RPMI7951 (cell line): ENCODE measurements around the gene SH3YL1. TPM values are rescaled to one million over a fixed set of nuclear protein-coding genes. Genes with fewer than 3 reads are reported as not detected.

Source experiments
- DNase-seq: peaks from one replicate; pipeline ENCODE4 v3.0.0-alpha.2; 2012; ENCODE audit warnings: low read depth
- total RNA-seq: library from RNA; depleted of rRNA; stranded (reverse); fragments of >200 nt; shearing (Covaris generic); gene quantifications from 2 replicates; pipeline ENCODE4 v1.2.3, GENCODE V29; 2014

The SH3YL1 gene
- total RNA-seq, 1 experiment from 2014 or later = 18.1 TPM

GRCh38 chr2:282371-283263 is 18.8 kb upstream of the SH3YL1 start:
- no peak for DNase-seq

GRCh38 chr2:281381-281780 is 17.5 kb upstream of the SH3YL1 start:
- DNase-seq = no peak

- DNase-seq = no peak
Measured at GRCh38 chr2:280650-281110, 16.8 kb upstream of the SH3YL1 start.

- no peak for DNase-seq
Measured at GRCh38 chr2:279956-280649, 16.3 kb upstream of the SH3YL1 start.

- no peak for DNase-seq
Measured at GRCh38 chr2:279366-279765, 15.5 kb upstream of the SH3YL1 start.

GRCh38 chr2:278927-279320 is 15.1 kb upstream of the SH3YL1 start:
- no peak for DNase-seq

- DNase-seq = no peak
Measured at GRCh38 chr2:278312-278926, 14.6 kb upstream of the SH3YL1 start.

- DNase-seq = no peak
Measured at GRCh38 chr2:275466-275865, 11.6 kb upstream of the SH3YL1 start.

GRCh38 chr2:274503-274902 is 10.7 kb upstream of the SH3YL1 start:
- DNase-seq = no peak

- DNase-seq = no peak
Measured at GRCh38 chr2:273333-273732, 9.5 kb upstream of the SH3YL1 start.

- no peak for DNase-seq
Measured at GRCh38 chr2:271917-272316, 8.1 kb upstream of the SH3YL1 start.

- DNase-seq = no peak
Measured at GRCh38 chr2:270861-271260, 7.0 kb upstream of the SH3YL1 start.

GRCh38 chr2:269356-270030 is 5.7 kb upstream of the SH3YL1 start:
- no peak for DNase-seq

GRCh38 chr2:268323-268722 is 4.5 kb upstream of the SH3YL1 start:
- no peak for DNase-seq

- peak; percentile 89 for DNase-seq
Measured at GRCh38 chr2:264493-265468, 949 bp upstream of the SH3YL1 start, which contains the start of gene ACP1. ACP1 (plus strand) TSS chr2:264947; CDS start chr2:264965, 18 bp downstream.

GRCh38 chr2:263022-263738 is 652 bp downstream of the SH3YL1 start:
- DNase-seq = no peak

- DNase-seq = no peak
Measured at GRCh38 chr2:262117-262516, 1.7 kb downstream of the SH3YL1 start.

- no peak for DNase-seq
Measured at GRCh38 chr2:260507-261161, 3.2 kb downstream of the SH3YL1 start.

GRCh38 chr2:259789-260331 is 4.0 kb downstream of the SH3YL1 start:
- DNase-seq = no peak
